Astrocyte of the spinal cord (primary cell): ENCODE results near the gene CHMP6.

Experiments
- DNase-seq: peaks from one replicate; pipeline ENCODE4 v3.0.0; 2011; ENCODE audit warnings: low read depth, low spot score
- H3K4me3 ChIP-seq: 2 replicates; pipeline ENCODE4 v1.5.1; 2011; ENCODE audit warnings: low read depth, mild to moderate bottlenecking, low read length, moderate library complexity
- in situ Hi-C: cut with HindIII; loops from 2 replicates; pipeline ENCODE4 v1.10.0; 2017; ENCODE audit warnings: low sequenced_read_pairs
- TF ChIP-seq, protein P1 (sequence below): IDR thresholded peaks from 2 replicates; pipeline ENCODE4 v1.5.1; 2012; ENCODE audit warnings: low read depth, mild to moderate bottlenecking, low read length, inconsistent platforms

CHMP6 gene

DNA sequence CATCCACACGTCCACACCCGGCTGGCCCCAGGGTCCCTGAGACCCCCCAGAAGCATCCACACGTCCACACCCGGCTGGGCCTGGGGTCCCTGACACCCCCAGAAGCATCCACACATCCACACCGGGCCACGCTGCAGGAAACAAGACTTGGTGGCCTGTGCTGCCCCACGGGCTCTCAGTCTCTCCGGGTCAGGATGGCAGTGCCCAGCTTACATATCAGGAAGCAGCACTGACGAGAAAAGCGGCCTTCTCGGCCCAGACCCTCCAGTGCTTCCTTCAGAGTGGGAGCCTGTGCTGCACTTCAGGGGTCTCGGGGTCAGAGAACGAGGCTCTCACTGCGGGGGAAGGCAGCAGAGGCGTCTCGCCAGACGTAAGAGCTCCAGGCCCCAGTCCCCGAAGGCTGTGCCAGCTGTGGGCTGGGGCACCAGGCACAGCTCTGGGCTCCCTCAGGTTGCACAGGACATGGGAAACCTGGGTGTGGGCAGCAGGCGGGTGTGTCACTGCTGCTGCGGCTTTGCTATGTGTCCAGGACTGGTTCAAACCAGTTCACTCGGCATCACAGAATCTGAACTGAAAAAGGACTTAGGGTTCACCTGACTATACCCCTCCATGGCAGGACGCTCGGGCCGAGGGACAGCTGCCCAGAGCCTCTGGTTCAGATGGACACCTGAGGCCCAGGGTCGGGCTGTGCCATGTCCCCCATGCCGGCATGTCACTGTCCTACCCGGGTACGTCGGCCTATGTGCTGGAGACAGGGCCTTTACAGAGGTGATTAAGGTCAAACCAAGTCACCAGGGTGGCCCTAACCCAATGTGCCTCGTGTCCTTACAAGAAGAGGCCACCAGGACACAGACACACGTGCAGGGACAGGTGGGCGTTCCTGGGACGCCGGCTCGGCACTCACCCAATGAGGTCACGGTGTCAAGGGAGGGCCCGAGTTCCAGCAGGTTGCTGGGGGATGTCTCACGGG is 40.2 kb upstream of the CHMP6 start:
- no peak overlapping the region for H3K4me3 ChIP-seq
- TF ChIP-seq, protein P1, sequence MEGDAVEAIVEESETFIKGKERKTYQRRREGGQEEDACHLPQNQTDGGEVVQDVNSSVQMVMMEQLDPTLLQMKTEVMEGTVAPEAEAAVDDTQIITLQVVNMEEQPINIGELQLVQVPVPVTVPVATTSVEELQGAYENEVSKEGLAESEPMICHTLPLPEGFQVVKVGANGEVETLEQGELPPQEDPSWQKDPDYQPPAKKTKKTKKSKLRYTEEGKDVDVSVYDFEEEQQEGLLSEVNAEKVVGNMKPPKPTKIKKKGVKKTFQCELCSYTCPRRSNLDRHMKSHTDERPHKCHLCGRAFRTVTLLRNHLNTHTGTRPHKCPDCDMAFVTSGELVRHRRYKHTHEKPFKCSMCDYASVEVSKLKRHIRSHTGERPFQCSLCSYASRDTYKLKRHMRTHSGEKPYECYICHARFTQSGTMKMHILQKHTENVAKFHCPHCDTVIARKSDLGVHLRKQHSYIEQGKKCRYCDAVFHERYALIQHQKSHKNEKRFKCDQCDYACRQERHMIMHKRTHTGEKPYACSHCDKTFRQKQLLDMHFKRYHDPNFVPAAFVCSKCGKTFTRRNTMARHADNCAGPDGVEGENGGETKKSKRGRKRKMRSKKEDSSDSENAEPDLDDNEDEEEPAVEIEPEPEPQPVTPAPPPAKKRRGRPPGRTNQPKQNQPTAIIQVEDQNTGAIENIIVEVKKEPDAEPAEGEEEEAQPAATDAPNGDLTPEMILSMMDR = no peak
- no peak for DNase-seq
- in situ Hi-C loops = no loop called here

DNA sequence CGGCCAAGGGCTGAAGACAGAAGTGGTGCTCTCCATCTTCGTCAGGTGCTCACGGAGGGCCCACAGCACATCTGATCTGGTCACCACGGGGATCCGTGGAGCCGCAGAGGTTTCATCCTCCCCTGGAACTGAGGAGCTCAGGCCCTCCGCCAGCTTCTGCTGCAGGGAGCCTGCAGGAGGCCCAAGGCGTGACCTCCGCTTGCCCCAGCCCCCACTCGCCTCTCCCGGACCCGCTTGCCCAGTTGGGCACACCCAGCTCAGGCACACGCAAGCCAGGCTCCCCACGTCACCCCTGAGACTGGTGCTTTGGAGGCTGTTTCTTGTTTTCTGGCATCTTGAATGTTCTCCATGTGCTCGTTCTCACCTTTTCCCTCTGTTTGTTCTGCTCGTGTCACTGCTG is 39.4 kb upstream of the CHMP6 start:
- H3K4me3 ChIP-seq = no peak overlapping the region
- in situ Hi-C loops = no loop called here
- no peak for DNase-seq
- TF ChIP-seq, protein P1 = no peak

DNA sequence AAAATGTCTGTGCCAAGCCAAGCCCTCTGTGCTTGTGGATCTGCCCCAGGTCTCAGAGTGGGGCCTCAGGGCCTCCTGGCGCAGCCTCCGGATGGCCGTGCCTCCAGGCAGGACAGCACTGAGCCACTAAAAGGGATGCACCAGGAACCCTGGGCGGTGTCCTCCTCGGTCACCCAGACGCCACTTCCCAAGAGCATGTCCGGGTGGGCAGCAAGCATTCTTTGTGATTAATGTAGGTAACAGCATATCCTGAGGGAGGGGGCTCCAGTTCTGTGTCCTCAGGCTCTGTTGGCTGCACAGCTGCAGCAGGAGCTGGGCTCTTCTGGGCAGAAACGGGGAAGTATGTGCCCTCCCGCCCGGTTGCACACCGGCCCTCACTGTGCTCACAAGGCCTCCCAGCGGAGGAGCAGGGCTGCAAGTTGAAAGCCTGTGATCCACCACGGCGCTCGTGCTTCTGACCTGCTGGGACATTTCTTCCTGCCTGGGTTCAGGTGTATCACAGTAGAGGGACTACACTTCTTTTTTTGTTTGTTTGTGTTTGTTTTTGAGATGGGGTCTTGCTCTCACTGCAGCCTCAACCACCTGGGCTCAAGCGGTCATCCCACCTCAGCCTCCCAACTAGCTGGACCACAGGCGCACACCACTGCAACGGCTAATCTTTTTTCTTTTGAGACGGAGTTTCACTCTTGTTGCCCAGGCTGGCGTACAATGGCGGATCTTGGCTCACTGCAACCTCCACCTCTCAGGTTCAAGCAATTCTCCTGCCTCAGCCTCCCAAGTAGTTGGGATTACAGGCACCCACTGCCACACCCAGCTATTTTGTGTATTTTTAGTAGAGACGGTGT is 37.9 kb upstream of the CHMP6 start:
- TF ChIP-seq, protein P1 = no peak
- H3K4me3 ChIP-seq = no peak overlapping the region
- in situ Hi-C loops = no loop called here
- no peak for DNase-seq

DNA sequence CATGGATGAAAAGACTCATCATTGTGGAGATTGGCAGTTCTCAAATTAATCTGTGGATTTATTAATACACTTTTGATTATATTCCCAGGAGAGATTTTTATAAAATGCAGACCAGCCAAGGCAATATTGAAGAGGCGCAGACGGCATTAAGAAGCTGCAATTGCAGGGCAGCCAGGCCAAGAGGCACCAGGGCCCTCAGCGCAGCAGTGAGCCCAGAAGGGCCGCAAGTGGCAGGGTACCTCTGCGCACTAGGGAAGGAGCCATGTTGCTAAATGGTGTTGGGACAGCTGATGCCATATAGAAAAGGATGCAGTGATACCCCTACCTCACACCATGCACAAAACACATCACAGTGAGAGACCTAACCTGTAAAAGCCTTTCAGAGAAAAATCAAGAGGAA is 36.6 kb upstream of the CHMP6 start:
- TF ChIP-seq, protein P1 = no peak
- H3K4me3 ChIP-seq = no peak overlapping the region
- in situ Hi-C loops = no loop called here
- no peak for DNase-seq

DNA sequence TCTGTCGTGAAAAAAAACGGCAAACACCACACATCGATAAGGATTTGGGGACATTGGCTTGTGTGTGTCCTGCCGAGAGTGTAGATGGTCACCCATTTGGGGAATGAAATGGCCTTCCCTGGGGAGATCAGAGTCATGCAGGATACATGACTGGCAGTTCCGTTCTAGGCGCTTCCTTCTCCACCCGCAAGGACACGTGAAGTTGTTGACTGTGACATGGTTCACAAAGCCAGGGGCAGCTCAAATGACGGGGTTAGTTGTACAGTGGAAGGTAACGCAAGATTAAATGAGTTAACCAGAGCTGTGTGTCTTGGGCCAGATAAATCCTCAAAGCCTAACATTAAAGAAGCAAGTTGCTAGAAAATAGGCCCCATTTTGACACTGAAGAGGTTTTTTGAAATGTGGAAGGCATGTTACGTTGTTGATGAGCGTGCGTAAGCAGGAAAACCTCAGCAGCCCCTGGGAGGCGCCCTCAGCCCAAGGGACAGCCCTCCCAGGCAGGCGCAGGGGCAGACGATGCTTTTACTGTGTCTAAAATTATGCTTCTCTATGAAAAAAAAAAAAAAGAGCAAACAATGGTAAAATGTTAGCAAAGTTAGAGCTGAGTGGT is 35.9 kb upstream of the CHMP6 start:
- TF ChIP-seq, protein P1 = no peak
- no peak for DNase-seq
- H3K4me3 ChIP-seq = no peak overlapping the region
- in situ Hi-C loops = no loop called here
